ENCODE measurements around the gene SERPINB8.

DNA sequence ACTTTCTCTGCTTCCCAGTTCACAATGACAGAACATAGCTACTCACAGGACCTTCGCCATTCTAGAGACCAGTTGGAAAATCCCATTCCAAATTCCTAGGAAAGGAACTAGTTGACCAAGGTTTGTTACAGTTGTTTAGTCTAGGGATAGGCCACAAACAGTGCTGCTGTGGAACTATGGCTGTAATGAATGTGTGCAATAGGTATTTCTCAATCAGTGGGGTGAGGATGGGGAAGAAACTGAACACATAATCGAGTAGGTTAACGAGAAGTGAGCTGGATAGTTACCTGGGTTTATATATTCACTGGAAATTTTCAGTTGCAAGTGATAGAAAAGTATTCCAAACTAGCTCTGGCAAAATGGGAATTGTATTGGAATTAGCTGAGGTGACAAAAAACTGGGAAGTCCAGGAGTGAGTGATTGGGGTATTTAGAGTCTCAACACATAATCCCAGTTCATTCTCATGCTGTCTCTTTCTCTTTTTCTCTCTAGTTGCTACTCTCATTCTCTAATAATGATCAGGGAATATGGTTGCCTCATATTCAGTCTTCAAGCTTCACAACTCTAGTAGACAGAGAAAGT lies 39.0 kb upstream of the SERPINB8 start:
- TF ChIP-seq CTCF (IDR thresholded peaks at IDR 0.05; ENCODE audit: low read depth, low read length, poor library complexity, severe bottlenecking) (no peak), EZH2phosphoT487 (IDR thresholded peaks at IDR 0.05; ENCODE audit: borderline replicate concordance, low read length) (no peak)

Measured in DOHH2 (cell line).